H9 (cell line): Measurements from ENCODE around the gene TMEM97. TPM values are rescaled to one million over a fixed set of nuclear protein-coding genes. Genes with fewer than 3 reads are reported as not detected.

Experiments
- DNase-seq: peaks from one replicate; pipeline ENCODE4 v3.0.0-alpha.2; 2017
- H2AFZ ChIP-seq: one replicate; pipeline ENCODE4 v1.6.1; 2013; ENCODE audit warnings: mild to moderate bottlenecking, low read length, control low read depth, moderate library complexity
- H2AK5ac ChIP-seq: 2 replicates; pipeline ENCODE4 v1.6.1; 2013; ENCODE audit warnings: low read length, control low read depth, mixed read lengths; ENCODE audit not compliant: insufficient read length
- H2BK120ac ChIP-seq: one replicate; pipeline ENCODE4 v1.6.1; 2013; ENCODE audit warnings: low read depth, mild to moderate bottlenecking, low read length, control low read depth, inconsistent platforms; ENCODE audit not compliant: poor library complexity, severe bottlenecking
- H2BK12ac ChIP-seq: 2 replicates; pipeline ENCODE4 v1.6.1; 2013; ENCODE audit warnings: low read length, control low read depth, mixed read lengths, low read depth; ENCODE audit not compliant: insufficient read length
- H2BK15ac ChIP-seq: 2 replicates; pipeline ENCODE4 v1.6.1; 2013; ENCODE audit warnings: low read depth, low read length, control low read depth
- H2BK20ac ChIP-seq: one replicate; pipeline ENCODE4 v1.6.1; 2013; ENCODE audit warnings: low read depth, mild to moderate bottlenecking, low read length, control low read depth, inconsistent platforms; ENCODE audit not compliant: poor library complexity, severe bottlenecking
- H2BK5ac ChIP-seq: 2 replicates; pipeline ENCODE4 v1.6.1; 2013; ENCODE audit warnings: low read length, control low read depth, mixed read lengths; ENCODE audit not compliant: insufficient read length
- H3K14ac ChIP-seq: 2 replicates; pipeline ENCODE4 v1.6.1; 2013; ENCODE audit warnings: low read length, control low read depth; ENCODE audit not compliant: insufficient read depth
- H3K18ac ChIP-seq: 2 replicates; pipeline ENCODE4 v1.6.1; 2013; ENCODE audit warnings: low read depth, mild to moderate bottlenecking, mixed read lengths, low read length, control low read depth; ENCODE audit not compliant: insufficient read length
- H3K23ac ChIP-seq: 2 replicates; pipeline ENCODE4 v1.6.1; 2013; ENCODE audit warnings: low read length, control low read depth, mixed read lengths, low read depth; ENCODE audit not compliant: insufficient read length
- H3K23me2 ChIP-seq: 2 replicates; pipeline ENCODE4 v1.6.1; 2013; ENCODE audit warnings: low read depth, mild to moderate bottlenecking, mixed read lengths, low read length, control low read depth; ENCODE audit not compliant: insufficient read length, poor library complexity, severe bottlenecking
- H3K27ac ChIP-seq: 2 replicates; pipeline ENCODE4 v1.5.1; 2013; ENCODE audit warnings: low read length, control low read depth, mixed read lengths, low read depth; ENCODE audit not compliant: insufficient read length
- H3K27me3 ChIP-seq: 2 replicates; pipeline ENCODE4 v1.6.1; 2013; ENCODE audit warnings: low read length, control low read depth, inconsistent platforms; ENCODE audit not compliant: insufficient read depth
- H3K4ac ChIP-seq: 2 replicates; pipeline ENCODE4 v1.6.1; 2013; ENCODE audit warnings: low read depth, mild to moderate bottlenecking, control low read depth, inconsistent platforms, low read length, moderate library complexity
- H3K4me1 ChIP-seq: 2 replicates; pipeline ENCODE4 v1.6.1; 2013; ENCODE audit warnings: low read length, control low read depth, inconsistent platforms; ENCODE audit not compliant: insufficient read depth
- H3K4me2 ChIP-seq: 2 replicates; pipeline ENCODE4 v1.6.1; 2013; ENCODE audit warnings: low read length, control low read depth, mixed read lengths; ENCODE audit not compliant: insufficient read length, insufficient read depth
- H3K56ac ChIP-seq: 2 replicates; pipeline ENCODE4 v1.6.1; 2013; ENCODE audit warnings: low read depth, mild to moderate bottlenecking, mixed read lengths, low read length, control low read depth; ENCODE audit not compliant: insufficient read length
- H3K79me1 ChIP-seq: 2 replicates; pipeline ENCODE4 v1.6.1; 2013; ENCODE audit warnings: low read depth, mild to moderate bottlenecking, moderate library complexity, low read length, control low read depth, inconsistent platforms; ENCODE audit not compliant: insufficient read depth, poor library complexity, severe bottlenecking
- H3K79me2 ChIP-seq: 2 replicates; pipeline ENCODE4 v1.6.1; 2013; ENCODE audit warnings: low read length, control low read depth, inconsistent platforms; ENCODE audit not compliant: insufficient read depth
- H3K9ac ChIP-seq: 2 replicates; pipeline ENCODE4 v1.6.1; 2013; ENCODE audit warnings: low read length, control low read depth, mixed read lengths; ENCODE audit not compliant: insufficient read length; ENCODE audit errors: extremely low read depth
- H3K9me3 ChIP-seq: one replicate; pipeline ENCODE4 v1.6.1; 2013; ENCODE audit warnings: low read depth, low read length, inconsistent platforms; ENCODE audit not compliant: control insufficient read depth
- H3T11ph ChIP-seq: one replicate; pipeline ENCODE4 v1.6.1; 2013; ENCODE audit warnings: mild to moderate bottlenecking, low read length, control low read depth, inconsistent platforms
- H4K20me1 ChIP-seq: one replicate; pipeline ENCODE4 v1.6.1; 2013; ENCODE audit not compliant: control insufficient read depth, insufficient read length, insufficient read depth
- H4K5ac ChIP-seq: 2 replicates; pipeline ENCODE4 v1.6.1; 2013; ENCODE audit warnings: low read depth, mild to moderate bottlenecking, mixed read lengths, low read length, control low read depth; ENCODE audit not compliant: insufficient read length
- H4K8ac ChIP-seq: replicated peaks from 2 replicates; pipeline ENCODE4 v1.6.1; 2013; ENCODE audit warnings: low read length, control low read depth, mixed read lengths, low read depth; ENCODE audit not compliant: insufficient read length
- H4K91ac ChIP-seq: 2 replicates; pipeline ENCODE4 v1.6.1; 2013; ENCODE audit warnings: low read depth, mild to moderate bottlenecking, moderate library complexity, mixed read lengths, low read length, control low read depth; ENCODE audit not compliant: insufficient read length
- H3K27ac Mint-ChIP-seq, 3 experiments: 2 replicates in 2 of 3; 3 replicates in 1 of 3; pipeline ENCODE4 v1.8.0; 2020 to 2021; ENCODE audit warnings: mixed read lengths in 3 of 3, mild to moderate bottlenecking in 1 of 3, moderate library complexity in 1 of 3
- H3K27me3 Mint-ChIP-seq: 2 replicates; pipeline ENCODE4 v1.8.0; 2021; ENCODE audit warnings: low read depth, mild to moderate bottlenecking, moderate library complexity, mixed read lengths
- H3K36me3 Mint-ChIP-seq, 3 experiments: 2 replicates in 2 of 3; 3 replicates in 1 of 3; pipeline ENCODE4 v1.8.0; 2020 to 2021; ENCODE audit warnings: low read depth in 3 of 3, mixed read lengths in 3 of 3; ENCODE audit not compliant: insufficient read depth in 1 of 3
- H3K4me1 Mint-ChIP-seq, 2 experiments: 2 replicates each; pipeline ENCODE4 v1.8.0; 2020; ENCODE audit warnings: mixed read lengths in 2 of 2
- H3K4me3 Mint-ChIP-seq, 2 experiments: 2 replicates in 1 of 2; 3 replicates in 1 of 2; pipeline ENCODE4 v1.8.0; 2020 to 2021; ENCODE audit warnings: mild to moderate bottlenecking in 2 of 2, mixed read lengths in 2 of 2, moderate library complexity in 1 of 2
- H3K9me3 Mint-ChIP-seq, 2 experiments: 2 replicates in 1 of 2; 3 replicates in 1 of 2; pipeline ENCODE4 v1.8.0; 2020; ENCODE audit warnings: mild to moderate bottlenecking in 2 of 2, mixed read lengths in 2 of 2, moderate library complexity in 1 of 2
- CTCF ChIP-seq: fragments of 200-600 bp; sonication (generic); conservative IDR thresholded peaks from 3 replicates; pipeline ENCODE4 v1.8.0; 2021; ENCODE audit warnings: antibody characterized with exemption, mild to moderate bottlenecking
- WGBS: extraction: QIAGEN DNeasy Blood & Tissue Kit; methylation state at CpG from one replicate; pipeline ENCODE4 v1.1.7; 2013; ENCODE audit warnings: missing lambda C conversion rate, low lambda C conversion rate, mixed read lengths; ENCODE audit not compliant: insufficient read length; ENCODE audit errors: extremely low coverage; 5-methylcytosine and 5-hydroxymethylcytosine counted together
- total RNA-seq: library from RNA; stranded (reverse); gene quantifications from 2 replicates; pipeline ENCODE4 v1.2.1, GENCODE V29; 2021

Gene TMEM97
- total RNA-seq, 1 experiment from 2014 or later = 116 TPM

GRCh38 chr17:28344435-28344901 is 25.5 kb downstream of the TMEM97 start:
- WGBS = no CpG with 5 or more reads among the region's 19 CpGs
- no peak overlapping the region for H2AK5ac ChIP-seq
- H3K56ac ChIP-seq = no peak overlapping the region
- no peak overlapping the region for H3T11ph ChIP-seq
- no peak overlapping the region for H4K8ac ChIP-seq
- no peaks in the 10 kb centered on the region for H3K23me2 ChIP-seq
- no peak overlapping the region for H4K91ac ChIP-seq
- Mint-ChIP-seq H3K9me3 (no peaks in the 10 kb centered on the region), H3K27ac (0 out of 7 replicates have a peak overlapping the region, but pooled peaks of 1 of the 3 experiments have one; percentile 28), H3K4me1 (peaks cover 16 to 17% of the 10 kb centered on the region in 2 experiments), H3K4me3 (no peak overlapping the region), H3K36me3 (peaks cover 22 to 79% (median 66%) of the 10 kb centered on the region in 3 experiments; a peak in 6 of 7 replicates), H3K27me3 (no peaks in the 10 kb centered on the region)
- H3K9ac ChIP-seq = no peak overlapping the region
- H4K20me1 ChIP-seq = no peaks in the 10 kb centered on the region
- no peak overlapping the region for H4K5ac ChIP-seq
- H3K4ac ChIP-seq = no peak overlapping the region
- no peak overlapping the region for H2BK15ac ChIP-seq
- H3K27me3 ChIP-seq = no peaks in the 10 kb centered on the region
- no peak overlapping the region for H3K18ac ChIP-seq
- H3K79me1 ChIP-seq = no peaks in the 10 kb centered on the region
- H3K4me1 ChIP-seq = no peaks in the 10 kb centered on the region
- H2BK20ac ChIP-seq = no peak overlapping the region
- H3K23ac ChIP-seq = no peak overlapping the region
- no peaks in the 10 kb centered on the region for H3K79me2 ChIP-seq
- no peak overlapping the region for H2BK120ac ChIP-seq
- no peak overlapping the region for H2BK5ac ChIP-seq
- no peaks in the 10 kb centered on the region for H3K9me3 ChIP-seq
- H2BK12ac ChIP-seq = no peak overlapping the region
- no peak overlapping the region for H3K14ac ChIP-seq
- no peak overlapping the region for H3K4me2 ChIP-seq
- TF ChIP-seq CTCF = no peak
- no peak overlapping the region for H3K27ac ChIP-seq
- no peak overlapping the region for H2AFZ ChIP-seq
- DNase-seq = no peak
